Measurements from ENCODE around the gene RNF150. TPM values are rescaled to one million over a fixed set of nuclear protein-coding genes. Genes with fewer than 3 reads are reported as not detected.

The RNF150 gene
- polyA plus RNA-seq, 3 donors = 0.21 TPM; not detected in 2

DNA sequence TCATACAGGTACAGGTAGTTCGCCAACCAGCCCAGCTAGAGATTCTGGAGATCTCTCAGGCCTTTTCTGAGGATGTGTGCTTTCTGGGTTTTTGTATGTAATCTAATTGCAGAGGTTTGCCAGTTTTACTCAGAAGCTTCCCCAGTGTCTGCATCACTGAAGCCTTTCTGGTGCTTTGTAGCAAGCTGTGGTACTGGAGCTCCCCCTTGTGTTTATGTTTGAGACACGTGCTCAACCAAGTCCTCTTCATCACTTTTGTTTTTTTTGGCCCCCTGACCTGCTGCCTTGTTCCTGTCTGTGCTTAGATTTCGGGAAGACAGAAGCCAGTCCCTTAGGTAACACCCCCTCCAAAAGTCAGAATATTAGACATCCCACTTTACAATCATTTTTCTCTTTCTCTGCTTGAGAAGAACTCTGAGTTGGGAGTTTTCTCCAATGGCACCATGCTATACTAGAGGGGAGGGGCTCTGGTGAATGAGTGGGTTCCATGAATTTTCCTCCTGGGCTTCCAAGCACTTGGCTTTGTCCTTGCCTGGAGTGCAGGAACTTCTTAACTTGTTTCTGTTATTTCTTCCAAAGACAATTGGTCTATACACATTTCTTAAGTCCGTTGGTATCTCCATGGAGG, 248.7 kb downstream of the RNF150 start:
- Histone ChIP-seq H3K4me1 (ENCODE audit: control insufficient read depth in 1 of 2, insufficient read depth in 2 of 2, low read length in 2 of 2) (no peaks in the 10 kb centered on the region), H3K79me2 (ENCODE audit: insufficient read depth, low read length) (no peaks in the 10 kb centered on the region), H3K9me3 (replicated peaks in 1 of 2; ENCODE audit: control insufficient read depth in 1 of 2, insufficient read depth in 1 of 2, low read length in 2 of 2) (peaks cover 0 to 1% of the 10 kb centered on the region in 2 donors), H3K27ac (ENCODE audit: low read depth in 1 of 2, low read length in 2 of 2) (no peak overlapping the region), H4K20me1 (ENCODE audit: insufficient read depth, low read length) (no peaks in the 10 kb centered on the region), H3K4me3 (replicated peaks in 1 of 3; ENCODE audit: low read depth in 2 of 3, low read length in 3 of 3) (no peak overlapping the region), H3K4me2 (replicated peaks; ENCODE audit: extremely low read depth, low read length, poor library complexity, severe bottlenecking) (no peak overlapping the region), H3K27me3 (ENCODE audit: control insufficient read depth in 2 of 2, insufficient read depth in 2 of 2, low read length in 2 of 2) (no peaks in the 10 kb centered on the region), H3K36me3 (replicated peaks in 1 of 2; ENCODE audit: control insufficient read depth in 1 of 2, insufficient read depth in 2 of 2, low read length in 2 of 2) (no peaks in the 10 kb centered on the region), H2AFZ (ENCODE audit: insufficient read depth, low read depth, low read length, poor library complexity, severe bottlenecking) (no peak overlapping the region), H3K9ac (ENCODE audit: insufficient read depth, low read length, poor library complexity, severe bottlenecking) (no peak overlapping the region)
- no peak overlapping the region for H3K27ac Mint-ChIP-seq
- no peaks in the 10 kb centered on the region for H3K36me3 Mint-ChIP-seq
- peak; percentile 42 to 54 (median 54) for DNase-seq
- H3K27me3 Mint-ChIP-seq (ENCODE audit: low read depth in 3 of 3) = peaks cover 0 to 3% (median 1%) of the 10 kb centered on the region in 3 donors
- TF ChIP-seq CTCF (IDR thresholded peaks at IDR 0.05) = peak; percentile 72
- 30% methylated on average over 2 of the region's 4 CpGs for WGBS (ENCODE audit: insufficient coverage)
- intact Hi-C loops (cut with micrococcal nuclease) = loop anchor here in 1 of 2 donors (10.0 kb wide), 1 partner anchor 520 kb away; no protein-coding TSS in a partner anchor
- H3K4me1 Mint-ChIP-seq = peaks cover 2% of the 10 kb centered on the region
- H3K9me3 Mint-ChIP-seq = peaks cover 0 to 24% (median 6%) of the 10 kb centered on the region in 7 donors
- no peak overlapping the region for H3K4me3 Mint-ChIP-seq

- peaks cover 0 to 3% of the 10 kb centered on the region in 2 donors for H3K9me3 ChIP-seq (replicated peaks in 1 of 2; ENCODE audit: control insufficient read depth in 1 of 2, insufficient read depth in 1 of 2, low read length in 2 of 2)
- H3K27me3 ChIP-seq (ENCODE audit: control insufficient read depth in 2 of 2, insufficient read depth in 2 of 2, low read length in 2 of 2) = no peaks in the 10 kb centered on the region
- H3K9ac ChIP-seq (ENCODE audit: insufficient read depth, low read length, poor library complexity, severe bottlenecking) = no peak overlapping the region
- no peak overlapping the region for H3K4me2 ChIP-seq (replicated peaks; ENCODE audit: extremely low read depth, low read length, poor library complexity, severe bottlenecking)
- Mint-ChIP-seq H3K4me1 (no peaks in the 10 kb centered on the region), H3K27ac (no peak overlapping the region), H3K27me3 (ENCODE audit: low read depth in 3 of 3) (peaks cover 0 to 2% (median 1%) of the 10 kb centered on the region in 3 donors), H3K36me3 (no peaks in the 10 kb centered on the region), H3K9me3 (peaks cover 5 to 23% (median 9%) of the 10 kb centered on the region in 7 donors), H3K4me3 (no peak overlapping the region)
- H3K36me3 ChIP-seq (replicated peaks in 1 of 2; ENCODE audit: control insufficient read depth in 1 of 2, insufficient read depth in 2 of 2, low read length in 2 of 2) = no peaks in the 10 kb centered on the region
- H4K20me1 ChIP-seq (ENCODE audit: insufficient read depth, low read length) = no peaks in the 10 kb centered on the region
- intact Hi-C loops (cut with micrococcal nuclease) = no loop called here
- H3K4me3 ChIP-seq (replicated peaks in 1 of 3; ENCODE audit: low read depth in 2 of 3, low read length in 3 of 3) = no peak overlapping the region
- H3K4me1 ChIP-seq (ENCODE audit: control insufficient read depth in 1 of 2, insufficient read depth in 2 of 2, low read length in 2 of 2) = no peaks in the 10 kb centered on the region
- H3K79me2 ChIP-seq (ENCODE audit: insufficient read depth, low read length) = no peaks in the 10 kb centered on the region
- TF ChIP-seq CTCF (IDR thresholded peaks at IDR 0.05) = no peak
- H2AFZ ChIP-seq (ENCODE audit: insufficient read depth, low read depth, low read length, poor library complexity, severe bottlenecking) = no peak overlapping the region
- H3K27ac ChIP-seq (ENCODE audit: low read depth in 1 of 2, low read length in 2 of 2) = no peak overlapping the region
- no peak for DNase-seq
These were observed 255.5 kb downstream of the RNF150 start for GRCh38 chr4:140877781-140878180.

Data from CD14-positive monocyte (primary cell).